ENCODE measurements around the gene CCNT1. TPM values are rescaled to one million over a fixed set of nuclear protein-coding genes. Genes with fewer than 3 reads are reported as not detected.

CCNT1 gene
- total RNA-seq (2022; extraction: Qiagen RNA extraction), result 11.3 to 19.2 TPM (median 15.0 TPM) in 5 replicates

DNA sequence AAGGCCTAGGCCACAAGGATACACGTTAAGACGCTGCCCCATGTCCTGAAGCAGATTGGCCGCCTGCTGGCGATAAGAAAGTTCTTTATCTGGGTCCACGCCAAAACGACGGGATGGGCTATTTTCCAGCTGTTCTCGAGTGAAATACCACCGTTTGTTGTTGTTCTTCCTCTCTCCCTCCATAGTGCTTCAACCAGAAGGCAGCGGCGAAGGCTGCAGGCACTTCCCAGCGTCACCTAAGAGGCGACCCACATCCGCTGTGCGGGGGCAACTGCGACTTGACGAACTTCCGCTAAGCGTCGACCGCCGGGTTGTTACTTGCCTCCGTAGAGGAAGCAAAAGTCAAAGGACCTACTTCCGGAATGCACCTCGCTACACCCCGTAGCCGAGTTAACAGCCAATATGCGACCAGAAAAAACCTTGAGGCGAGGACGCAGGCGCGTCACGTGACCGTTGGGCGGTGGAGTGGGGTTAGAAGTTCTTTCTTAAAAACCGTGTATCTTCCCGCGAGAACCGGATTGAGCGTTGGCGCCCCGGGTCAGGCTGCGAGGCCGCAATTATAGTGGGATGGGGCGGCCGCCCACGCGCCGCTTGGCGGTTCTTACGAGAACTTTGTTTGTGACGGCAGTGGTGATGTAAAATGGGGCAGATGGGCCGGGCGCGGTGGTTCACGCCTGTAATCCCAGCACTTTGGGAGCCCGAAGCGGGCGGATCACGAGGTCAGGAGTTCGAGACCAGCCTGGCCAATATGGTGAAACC lies at the start of gene CCNT1:
Gene CCNT1, minus strand, starts transcription at position 215 of the 759 bp plus-strand sequence. Its CDS starts 32 bp downstream, at position 183.

DNA sequence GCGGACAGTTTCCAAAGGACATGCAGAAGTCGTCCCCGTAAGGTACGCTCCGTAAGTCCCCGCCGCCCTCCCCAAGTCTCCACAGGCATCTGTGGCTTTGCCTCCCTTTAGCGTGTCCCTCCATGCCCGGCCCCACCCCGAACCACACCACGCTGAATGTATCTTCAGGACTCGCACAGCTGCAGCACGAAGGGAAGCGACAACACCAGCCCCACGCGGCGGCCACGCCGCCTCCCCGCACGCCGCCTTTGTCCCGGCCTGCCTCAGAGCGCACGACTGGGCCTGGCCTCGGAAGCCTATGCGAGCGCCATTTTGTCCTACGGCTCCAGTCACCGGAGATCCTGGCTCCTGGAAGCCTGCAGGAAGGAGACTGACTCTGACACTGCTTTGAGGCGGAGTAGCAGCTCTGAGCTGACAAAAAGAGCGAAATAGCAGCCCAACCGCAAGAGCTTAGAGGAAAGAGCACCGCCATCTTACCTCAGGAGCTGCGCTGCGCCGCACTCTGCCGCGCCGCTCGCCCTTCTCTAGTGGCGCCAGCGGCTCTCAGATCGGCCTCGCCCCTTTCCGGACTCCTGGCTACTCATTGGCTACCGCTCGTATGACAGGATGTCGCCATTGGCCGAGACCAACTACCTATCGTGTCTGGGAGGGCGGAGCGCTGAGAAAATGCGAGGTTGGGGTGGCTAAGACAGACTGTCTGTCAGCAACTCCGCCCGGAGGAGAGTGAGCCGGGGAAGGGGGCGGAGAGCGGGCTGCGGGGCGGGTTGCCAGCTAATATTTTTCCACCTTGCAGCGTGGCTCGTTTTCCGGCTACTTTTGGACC lies 34.6 kb downstream of the CCNT1 start, which contains the start of gene KANSL2:
Gene KANSL2, minus strand, starts transcription at position 529 of the 823 bp plus-strand sequence. CDS start 606 bp downstream, outside the sequence.

Other genes with a start within 250 kb of the CCNT1 start
- not detected in 5 replicates for gene ANP32D, start 244.1 kb downstream of the CCNT1 start, total RNA-seq (2022; extraction: Qiagen RNA extraction)
- not detected in 5 replicates for gene C12orf54, start 234.2 kb downstream of the CCNT1 start, total RNA-seq (2022; extraction: Qiagen RNA extraction)
- not detected in 5 replicates for gene OR8S1, start 191.1 kb downstream of the CCNT1 start, total RNA-seq (2022; extraction: Qiagen RNA extraction)
- not detected in 5 replicates for gene LALBA, start 146.7 kb downstream of the CCNT1 start, total RNA-seq (2022; extraction: Qiagen RNA extraction)
- 37.6 to 40.9 TPM (median 39.0 TPM) in 5 replicates for gene KANSL2, start 34.5 kb downstream of the CCNT1 start, total RNA-seq (2022; extraction: Qiagen RNA extraction)
- gene ADCY6, start 72.4 kb upstream of the CCNT1 start, total RNA-seq (2022; extraction: Qiagen RNA extraction), result 8.1 to 12.2 TPM (median 10.3 TPM) in 5 replicates
- gene CACNB3, start 101.8 kb upstream of the CCNT1 start, total RNA-seq (2022; extraction: Qiagen RNA extraction), result 24.4 to 36.9 TPM (median 29.6 TPM) in 5 replicates
- 67.5 to 84.0 TPM (median 80.1 TPM) in 5 replicates for gene DDX23, start 135.5 kb upstream of the CCNT1 start, total RNA-seq (2022; extraction: Qiagen RNA extraction)
- 2.6 to 4.7 TPM (median 3.1 TPM) in 5 replicates for gene RND1, start 149.2 kb upstream of the CCNT1 start, total RNA-seq (2022; extraction: Qiagen RNA extraction)
- gene FKBP11, start 208.8 kb upstream of the CCNT1 start, total RNA-seq (2022; extraction: Qiagen RNA extraction), result 52.7 to 58.9 TPM (median 55.2 TPM) in 5 replicates
- 113 to 164 TPM (median 152 TPM) in 5 replicates for gene ARF3, start 240.8 kb upstream of the CCNT1 start, total RNA-seq (2022; extraction: Qiagen RNA extraction)